IMR-90 (cell line): ENCODE measurements around the gene GABRP. TPM values are rescaled to one million over a fixed set of nuclear protein-coding genes. Genes with fewer than 3 reads are reported as not detected.

Experiments
- ATAC-seq: fragments of 200-7000 bp; cut with Tn5 transposase; 2 replicates; pipeline ENCODE4 v1.9.1; 2020; ENCODE audit warnings: low read depth, mild to moderate bottlenecking, moderate library complexity
- BruUV-seq: library from RNA; stranded (reverse); fragments of 400-500 nt; replicated peaks from 2 replicates; lab custom pipeline; 2021; lab: Mats Ljungman, UMichigan
- CTCF ChIA-PET: fragments of 300-600 bp; formaldehyde crosslinking; extraction: SDS; loops from one replicate; lab custom pipeline; 2021; ENCODE audit warnings: antibody characterized with exemption; lab: Yijun Ruan, JAX
- POLR2A ChIA-PET: fragments of 300-600 bp; sonication (Branson Sonifier 250); formaldehyde crosslinking; loops from one replicate; lab custom pipeline; 2022; ENCODE audit warnings: antibody characterized with exemption; ENCODE audit not compliant: unreplicated experiment; lab: Charles Lee
- DNase-seq: peaks from one replicate; pipeline ENCODE4 v3.0.0; 2013
- H2AFZ ChIP-seq: replicated peaks from 2 replicates; pipeline ENCODE3; 2013; ENCODE audit warnings: low read length, mild to moderate bottlenecking; ENCODE audit not compliant: poor library complexity
- H2AK5ac ChIP-seq: 2 replicates; pipeline ENCODE4 v1.6.1; 2013; ENCODE audit warnings: low read depth, low read length, inconsistent platforms
- H2AK9ac ChIP-seq: replicated peaks from 2 replicates; pipeline ENCODE3; 2013; ENCODE audit warnings: mild to moderate bottlenecking, low read depth, low read length, moderate library complexity; ENCODE audit not compliant: poor library complexity
- H2BK120ac ChIP-seq: 2 replicates; pipeline ENCODE4 v1.6.1; 2013; ENCODE audit warnings: low read depth, low read length, inconsistent platforms
- H2BK15ac ChIP-seq: 3 replicates; pipeline ENCODE4 v1.6.1; 2013; ENCODE audit warnings: low read depth, low read length, inconsistent platforms
- H2BK20ac ChIP-seq: 2 replicates; pipeline ENCODE4 v1.6.1; 2013; ENCODE audit warnings: low read depth, mild to moderate bottlenecking, inconsistent platforms, low read length, moderate library complexity
- H2BK5ac ChIP-seq: 2 replicates; pipeline ENCODE4 v1.6.1; 2013; ENCODE audit warnings: mild to moderate bottlenecking, low read depth, low read length, inconsistent platforms; ENCODE audit not compliant: poor library complexity, severe bottlenecking
- H3K14ac ChIP-seq: replicated peaks from 2 replicates; pipeline ENCODE4 v1.6.1; 2013; ENCODE audit warnings: low read depth, low read length, inconsistent platforms
- H3K18ac ChIP-seq: 2 replicates; pipeline ENCODE4 v1.6.1; 2013; ENCODE audit warnings: low read depth, low read length, control low read depth
- H3K23ac ChIP-seq: 2 replicates; pipeline ENCODE4 v1.6.1; 2013; ENCODE audit warnings: low read depth, low read length, inconsistent platforms
- H3K27ac ChIP-seq: 2 replicates; pipeline ENCODE4 v1.5.1; 2013; ENCODE audit warnings: mild to moderate bottlenecking, control low read depth, low read length; ENCODE audit not compliant: insufficient read depth
- H3K27me3 ChIP-seq: 2 replicates; pipeline ENCODE4 v1.6.1; 2013; ENCODE audit warnings: low read length; ENCODE audit not compliant: control insufficient read depth, insufficient read depth
- H3K36me3 ChIP-seq: 2 replicates; pipeline ENCODE4 v1.6.1; 2013; ENCODE audit warnings: low read length, mixed read lengths; ENCODE audit not compliant: control insufficient read depth, insufficient read depth
- H3K4ac ChIP-seq: 2 replicates; pipeline ENCODE4 v1.6.1; 2013; ENCODE audit warnings: low read depth, low read length, inconsistent platforms
- H3K4me1 ChIP-seq: 2 replicates; pipeline ENCODE4 v1.6.1; 2013; ENCODE audit warnings: low read length, mixed read lengths; ENCODE audit not compliant: control insufficient read depth, insufficient read depth
- H3K4me2 ChIP-seq: 2 replicates; pipeline ENCODE4 v1.6.1; 2013; ENCODE audit warnings: low read depth, mild to moderate bottlenecking, control low read depth, low read length, moderate library complexity
- H3K4me3 ChIP-seq: 2 replicates; pipeline ENCODE4 v1.5.1; 2013; ENCODE audit warnings: low read depth, mild to moderate bottlenecking, control low read depth, low read length, moderate library complexity; ENCODE audit not compliant: insufficient read depth
- H3K56ac ChIP-seq: 2 replicates; pipeline ENCODE4 v1.6.1; 2013; ENCODE audit warnings: low read length, inconsistent platforms; ENCODE audit not compliant: insufficient read depth; ENCODE audit errors: extremely low read depth
- H3K79me1 ChIP-seq, 2 experiments: 2 replicates each; pipeline ENCODE4 v1.6.1; 2013; ENCODE audit warnings: low read length in 2 of 2, inconsistent platforms in 1 of 2, low read depth in 1 of 2
- H3K9ac ChIP-seq: 2 replicates; pipeline ENCODE4 v1.6.1; 2013; ENCODE audit warnings: low read depth, low read length, control low read depth
- H3K9me1 ChIP-seq: 2 replicates; pipeline ENCODE4 v1.6.1; 2013; ENCODE audit warnings: low read length, inconsistent platforms; ENCODE audit not compliant: insufficient read depth
- H3K9me3 ChIP-seq: 2 replicates; pipeline ENCODE4 v1.6.1; 2013; ENCODE audit warnings: low read length; ENCODE audit not compliant: control insufficient read depth, insufficient read depth
- H4K20me1 ChIP-seq: 2 replicates; pipeline ENCODE4 v1.6.1; 2013; ENCODE audit warnings: low read length, inconsistent platforms; ENCODE audit not compliant: insufficient read depth
- H4K5ac ChIP-seq: 2 replicates; pipeline ENCODE4 v1.6.1; 2013; ENCODE audit warnings: mild to moderate bottlenecking, low read depth, low read length, control low read depth
- H4K8ac ChIP-seq, 2 experiments: 2 replicates each; pipeline ENCODE4 v1.6.1; 2013; ENCODE audit warnings: low read depth in 2 of 2, low read length in 2 of 2, control low read depth in 1 of 2, inconsistent platforms in 1 of 2
- H4K91ac ChIP-seq: 2 replicates; pipeline ENCODE4 v1.6.1; 2013; ENCODE audit warnings: low read depth, low read length, inconsistent platforms; ENCODE audit not compliant: insufficient read depth
- BHLHE40 ChIP-seq: fragments of 150-350 bp; IDR thresholded peaks from 2 replicates; pipeline ENCODE4 v1.6.1; 2016; ENCODE audit warnings: mild to moderate bottlenecking, low read depth, low read length
- NFE2L2 ChIP-seq: fragments of 150-350 bp; IDR thresholded peaks from 2 replicates; pipeline ENCODE4 v1.6.1; 2016; ENCODE audit warnings: low read depth, mild to moderate bottlenecking, low read length
- POLR2A ChIP-seq: IDR thresholded peaks from 2 replicates; pipeline ENCODE4 v1.6.1; 2012; ENCODE audit warnings: mild to moderate bottlenecking, low read depth, low read length
- RCOR1 ChIP-seq: IDR thresholded peaks from 2 replicates; pipeline ENCODE4 v1.6.1; 2012; ENCODE audit warnings: mild to moderate bottlenecking, low read length, improper control_type of control experiment; ENCODE audit not compliant: insufficient replicate concordance
- WGBS, 2 experiments: methylation state at CpG; one replicate each; pipeline versions ENCODE4 v1.1.5 to v1.1.7; 2013; ENCODE audit warnings: missing lambda C conversion rate in 2 of 2; ENCODE audit not compliant: insufficient read length in 1 of 2; ENCODE audit errors: extremely low coverage in 2 of 2; 5-methylcytosine and 5-hydroxymethylcytosine counted together
- dilution Hi-C: fragments of 300-500 bp; cut with HindIII; formaldehyde crosslinking; loops from one replicate; pipeline ENCODE4 v1.14.3; 2018; ENCODE audit warnings: low sequenced_read_pairs; ENCODE audit not compliant: unreplicated experiment
- in situ Hi-C: fragments of 300-500 bp; cut with MboI; formaldehyde crosslinking; loops from 3 replicates; pipeline ENCODE4 v1.14.3; 2019; ENCODE audit warnings: low sequenced_read_pairs, inconsistent platforms, mixed read lengths
- intact Hi-C: fragments of 100-400 bp; cut with micrococcal nuclease; formaldehyde crosslinking; loops from 2 replicates; pipeline ENCODE4 v1.10.0; 2022
- polyA plus RNA-seq, 3 experiments: library from polyadenylated mRNA; depleted of rRNA; stranded (reverse); fragments of >200 nt; gene quantifications; 2 replicates each; pipeline ENCODE4 v1.2.3, GENCODE V29; 2012; ENCODE audit warnings: low replicate concordance in 1 of 3
- total RNA-seq: library from RNA; depleted of rRNA; stranded (reverse); fragments of >200 nt; gene quantifications from 2 replicates; pipeline ENCODE4 v1.2.3, GENCODE V29; 2012
- TF ChIP-seq, protein P1 (sequence below): conservative IDR thresholded peaks from 2 replicates; pipeline ENCODE4 v1.5.1; 2012; ENCODE audit warnings: mild to moderate bottlenecking, low read depth, low read length, improper control_type of control experiment
- TF ChIP-seq, protein P2 (sequence below): fragments of 150-350 bp; IDR thresholded peaks from 2 replicates; pipeline ENCODE4 v1.6.1; 2017; ENCODE audit warnings: mild to moderate bottlenecking, antibody characterized with exemption, low read length, low read depth

Gene GABRP
- total and polyA plus RNA-seq, 2 of the 4 experiments (the other 2 are of a cell fraction) = not detected

DNA sequence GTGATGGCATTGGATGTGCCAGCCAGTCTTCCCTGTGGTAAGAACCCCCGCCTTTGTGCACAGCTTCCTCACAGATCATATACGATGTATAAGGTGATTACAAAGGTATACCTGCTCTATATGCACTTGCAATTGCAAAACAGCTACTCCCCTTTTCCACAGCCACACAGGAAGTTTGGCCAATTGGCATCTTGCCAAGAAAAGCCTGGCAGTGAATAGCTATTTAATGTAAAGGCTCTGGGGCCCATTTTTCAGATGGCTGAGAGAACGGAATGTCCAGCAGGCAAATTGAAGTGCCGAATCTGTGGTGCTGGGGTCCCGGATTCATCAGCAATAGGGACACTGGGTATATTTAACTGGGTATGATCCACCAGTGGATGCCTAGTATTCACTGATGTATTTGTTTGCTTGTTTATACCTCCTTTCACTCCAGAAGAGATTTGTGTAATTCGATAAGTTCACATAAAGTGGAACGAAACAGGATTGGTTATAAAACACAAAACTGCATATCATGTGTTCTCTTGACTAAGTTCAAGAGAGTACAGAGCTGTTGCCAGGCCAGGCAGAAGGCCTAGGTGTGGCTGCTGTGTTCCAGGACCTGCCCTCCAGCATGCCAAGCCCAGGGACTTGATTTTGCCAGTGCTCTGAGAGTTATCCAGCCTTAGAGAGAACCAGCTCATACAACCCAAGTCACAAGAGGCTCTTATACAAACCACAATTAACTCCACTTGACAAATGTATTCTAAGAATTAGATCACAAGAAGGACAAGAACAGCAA, 27.7 kb upstream of the GABRP start:
- Histone ChIP-seq H3K4ac (no peak overlapping the region), H3K27ac (no peak overlapping the region), H3K27me3 (peaks cover 19% of the 10 kb centered on the region), H3K9me3 (no peaks in the 10 kb centered on the region), H3K36me3 (no peaks in the 10 kb centered on the region), H2AK5ac (no peak overlapping the region), H4K20me1 (no peaks in the 10 kb centered on the region), H3K18ac (no peak overlapping the region), H3K4me2 (no peak overlapping the region), H2BK20ac (no peak overlapping the region), H4K5ac (no peak overlapping the region), H3K9ac (no peak overlapping the region), H3K56ac (no peak overlapping the region), H3K4me1 (0 out of 2 replicates have a peak, but pooled peaks cover 2% of the 10 kb centered on the region), H3K14ac (no peak overlapping the region), H4K8ac (no peak overlapping the region), H2BK120ac (no peak overlapping the region), H4K91ac (no peak overlapping the region), H2BK15ac (no peak overlapping the region), H2BK5ac (no peak overlapping the region), H3K23ac (no peak overlapping the region), H3K79me1 (no peaks in the 10 kb centered on the region), H2AFZ (no peak overlapping the region), H2AK9ac (no peak overlapping the region), H3K4me3 (no peak overlapping the region), H3K9me1 (no peaks in the 10 kb centered on the region)
- no peak for DNase-seq
- in situ Hi-C loops (no loop called here), intact Hi-C loops (no loop called here), dilution Hi-C loops (no loop called here)
- WGBS, 2 experiments = no CpG with 5 or more reads among the region's 7 CpGs
- CTCF ChIA-PET = no interaction called here
- POLR2A ChIA-PET = no interaction called here
- no peak for ATAC-seq
- BruUV-seq = no TSS peak
- TF ChIP-seq POLR2A (no peak), NFE2L2 (no peak), RCOR1 (no peak), BHLHE40 (no peak)
- TF ChIP-seq, protein P1, sequence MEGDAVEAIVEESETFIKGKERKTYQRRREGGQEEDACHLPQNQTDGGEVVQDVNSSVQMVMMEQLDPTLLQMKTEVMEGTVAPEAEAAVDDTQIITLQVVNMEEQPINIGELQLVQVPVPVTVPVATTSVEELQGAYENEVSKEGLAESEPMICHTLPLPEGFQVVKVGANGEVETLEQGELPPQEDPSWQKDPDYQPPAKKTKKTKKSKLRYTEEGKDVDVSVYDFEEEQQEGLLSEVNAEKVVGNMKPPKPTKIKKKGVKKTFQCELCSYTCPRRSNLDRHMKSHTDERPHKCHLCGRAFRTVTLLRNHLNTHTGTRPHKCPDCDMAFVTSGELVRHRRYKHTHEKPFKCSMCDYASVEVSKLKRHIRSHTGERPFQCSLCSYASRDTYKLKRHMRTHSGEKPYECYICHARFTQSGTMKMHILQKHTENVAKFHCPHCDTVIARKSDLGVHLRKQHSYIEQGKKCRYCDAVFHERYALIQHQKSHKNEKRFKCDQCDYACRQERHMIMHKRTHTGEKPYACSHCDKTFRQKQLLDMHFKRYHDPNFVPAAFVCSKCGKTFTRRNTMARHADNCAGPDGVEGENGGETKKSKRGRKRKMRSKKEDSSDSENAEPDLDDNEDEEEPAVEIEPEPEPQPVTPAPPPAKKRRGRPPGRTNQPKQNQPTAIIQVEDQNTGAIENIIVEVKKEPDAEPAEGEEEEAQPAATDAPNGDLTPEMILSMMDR = no peak
- TF ChIP-seq, protein P2, sequence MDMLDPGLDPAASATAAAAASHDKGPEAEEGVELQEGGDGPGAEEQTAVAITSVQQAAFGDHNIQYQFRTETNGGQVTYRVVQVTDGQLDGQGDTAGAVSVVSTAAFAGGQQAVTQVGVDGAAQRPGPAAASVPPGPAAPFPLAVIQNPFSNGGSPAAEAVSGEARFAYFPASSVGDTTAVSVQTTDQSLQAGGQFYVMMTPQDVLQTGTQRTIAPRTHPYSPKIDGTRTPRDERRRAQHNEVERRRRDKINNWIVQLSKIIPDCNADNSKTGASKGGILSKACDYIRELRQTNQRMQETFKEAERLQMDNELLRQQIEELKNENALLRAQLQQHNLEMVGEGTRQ = no peak
